ENCODE data around the gene TAB2.

DNA sequence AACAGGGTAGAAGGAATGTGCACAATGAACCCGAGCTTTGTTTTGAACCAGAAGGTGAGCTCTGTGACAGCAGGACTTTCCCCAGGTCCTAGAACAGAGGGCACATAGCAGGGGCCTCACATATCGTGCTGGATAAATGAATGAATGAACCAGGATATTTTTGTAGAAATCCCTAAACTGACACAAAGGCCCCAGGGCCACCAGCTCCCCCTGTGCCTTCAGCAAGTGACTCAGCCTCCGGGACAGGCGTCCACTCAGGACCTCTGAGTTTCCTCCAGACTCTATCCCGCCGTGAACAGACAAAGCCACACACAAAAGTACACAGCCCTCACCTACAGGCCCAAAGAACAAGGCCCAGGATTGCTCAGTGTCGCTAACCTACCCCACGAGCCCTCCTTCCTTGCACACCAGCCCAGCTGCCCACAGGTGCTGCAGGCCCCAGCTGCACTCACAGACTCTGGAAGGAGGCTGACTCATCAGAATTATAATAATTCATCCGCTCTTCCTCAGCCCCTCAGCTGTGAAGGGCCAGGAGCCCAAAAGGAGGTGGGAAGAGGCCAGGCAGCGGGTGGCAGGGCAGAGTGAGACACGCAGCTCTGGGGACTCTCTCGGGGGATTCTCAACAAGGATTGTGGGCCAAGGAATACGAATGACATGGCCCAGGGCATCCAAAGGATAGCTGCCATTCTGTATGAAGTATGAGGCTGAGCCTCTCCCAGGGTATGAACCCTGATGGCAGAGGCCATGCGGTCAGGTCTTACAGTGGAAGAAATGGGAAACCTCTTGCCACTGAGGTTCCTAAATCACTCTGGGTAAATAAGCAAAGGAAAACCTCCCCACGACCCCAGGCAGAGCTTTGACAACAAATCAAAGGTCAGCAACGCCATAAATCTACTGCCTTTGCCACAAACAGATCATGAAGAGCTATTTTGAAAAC lies 123.5 kb downstream of the TAB2 start:
- TF ChIP-seq, protein P1, sequence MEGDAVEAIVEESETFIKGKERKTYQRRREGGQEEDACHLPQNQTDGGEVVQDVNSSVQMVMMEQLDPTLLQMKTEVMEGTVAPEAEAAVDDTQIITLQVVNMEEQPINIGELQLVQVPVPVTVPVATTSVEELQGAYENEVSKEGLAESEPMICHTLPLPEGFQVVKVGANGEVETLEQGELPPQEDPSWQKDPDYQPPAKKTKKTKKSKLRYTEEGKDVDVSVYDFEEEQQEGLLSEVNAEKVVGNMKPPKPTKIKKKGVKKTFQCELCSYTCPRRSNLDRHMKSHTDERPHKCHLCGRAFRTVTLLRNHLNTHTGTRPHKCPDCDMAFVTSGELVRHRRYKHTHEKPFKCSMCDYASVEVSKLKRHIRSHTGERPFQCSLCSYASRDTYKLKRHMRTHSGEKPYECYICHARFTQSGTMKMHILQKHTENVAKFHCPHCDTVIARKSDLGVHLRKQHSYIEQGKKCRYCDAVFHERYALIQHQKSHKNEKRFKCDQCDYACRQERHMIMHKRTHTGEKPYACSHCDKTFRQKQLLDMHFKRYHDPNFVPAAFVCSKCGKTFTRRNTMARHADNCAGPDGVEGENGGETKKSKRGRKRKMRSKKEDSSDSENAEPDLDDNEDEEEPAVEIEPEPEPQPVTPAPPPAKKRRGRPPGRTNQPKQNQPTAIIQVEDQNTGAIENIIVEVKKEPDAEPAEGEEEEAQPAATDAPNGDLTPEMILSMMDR (IDR thresholded peaks at IDR 0.05), result no peak
- TF ChIP-seq EP300 (IDR thresholded peaks at IDR 0.05; ENCODE audit: low read depth) (no peak), POLR2A (IDR thresholded peaks at IDR 0.05) (no peak)
